ENCODE results near the gene P4HB.

P4HB gene

GRCh38 chr17:81859906-81860755 lies at the start of gene P4HB:
Gene P4HB (minus strand): TSS chr17:81860535. CDS start chr17:81860471, 64 bp downstream.
- DNase-seq (ENCODE audit: low read depth), result no peak

- DNase-seq (ENCODE audit: low read depth), result no peak
These were observed 48.9 kb upstream of the P4HB start for GRCh38 chr17:81909231-81909630.

DNA sequence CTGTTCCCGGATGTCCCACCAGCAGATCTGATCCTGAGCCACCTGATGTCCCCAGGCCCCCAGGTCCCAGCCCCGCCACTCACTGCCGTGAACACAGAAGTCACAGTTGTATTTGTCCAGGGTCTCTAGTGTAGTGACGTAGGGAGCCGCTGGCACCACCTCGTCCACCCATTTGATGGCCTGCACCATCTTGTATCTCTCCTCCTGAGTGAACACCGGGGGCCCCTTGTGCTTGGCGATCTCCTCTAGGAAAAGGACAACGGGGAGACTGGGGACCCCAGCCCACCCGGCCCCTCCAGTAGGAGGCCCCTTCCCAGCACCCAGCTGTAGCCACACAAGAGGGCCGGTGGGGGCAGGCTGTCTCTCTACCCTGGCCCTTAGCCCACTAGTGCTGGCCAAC lies 48.5 kb upstream of the P4HB start:
- no peak for DNase-seq (ENCODE audit: low read depth)

GRCh38 chr17:81907219-81908145 lies 47.1 kb upstream of the P4HB start:
- no peak for DNase-seq (ENCODE audit: low read depth)

- DNase-seq (ENCODE audit: low read depth), result no peak
These were observed 46.3 kb upstream of the P4HB start for GRCh38 chr17:81906476-81907218.

- no peak for DNase-seq (ENCODE audit: low read depth)
These were observed 45.7 kb upstream of the P4HB start for GRCh38 chr17:81905993-81906392.

GRCh38 chr17:81905424-81905875 lies 45.1 kb upstream of the P4HB start:
- no peak for DNase-seq (ENCODE audit: low read depth)

DNA sequence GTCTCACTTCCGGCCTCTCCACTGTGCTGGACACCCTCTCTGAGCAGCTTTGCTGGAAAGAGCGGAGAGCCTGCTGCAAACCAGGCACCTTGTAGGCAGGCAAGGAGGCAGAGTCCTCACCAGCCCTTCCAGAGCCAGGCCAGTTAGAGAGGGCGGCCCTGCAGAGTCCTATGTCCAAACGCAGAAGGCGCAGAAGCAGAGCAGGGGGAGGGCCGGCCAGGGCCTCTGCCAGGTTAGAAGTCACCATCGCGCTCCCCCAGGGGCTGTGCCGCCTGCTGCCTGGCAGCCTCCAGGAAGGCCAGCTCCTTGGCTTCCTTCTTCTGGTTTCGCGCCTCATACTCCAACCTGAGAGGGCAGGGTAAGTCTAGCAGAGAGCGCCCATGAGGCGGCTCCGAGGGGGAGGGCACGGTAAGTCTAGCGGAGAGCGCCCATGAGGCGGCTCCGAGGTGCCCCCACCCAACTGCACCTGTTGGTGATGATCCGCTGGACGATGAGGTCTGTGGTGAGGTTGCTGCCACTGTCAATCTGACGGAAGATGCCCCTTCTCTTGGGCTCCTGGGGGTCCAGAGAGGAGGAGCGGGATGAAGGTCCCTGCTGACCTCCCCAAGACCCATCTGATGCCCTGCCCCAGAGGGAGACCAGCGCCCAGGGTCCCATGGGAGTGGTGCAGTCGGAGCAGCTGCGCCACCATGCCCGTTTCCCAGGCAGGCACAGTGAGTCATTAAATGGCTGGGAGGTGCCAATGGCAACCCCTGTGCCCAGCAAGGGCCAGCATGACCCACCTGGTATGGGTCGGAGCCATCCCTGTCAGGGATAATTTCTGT lies 44.5 kb upstream of the P4HB start:
- no peak for DNase-seq (ENCODE audit: low read depth)

- no peak for DNase-seq (ENCODE audit: low read depth)
These were observed 43.7 kb upstream of the P4HB start for GRCh38 chr17:81903896-81904599.

- no peak for DNase-seq (ENCODE audit: low read depth)
These were observed 43.1 kb upstream of the P4HB start for GRCh38 chr17:81903415-81903831.

DNA sequence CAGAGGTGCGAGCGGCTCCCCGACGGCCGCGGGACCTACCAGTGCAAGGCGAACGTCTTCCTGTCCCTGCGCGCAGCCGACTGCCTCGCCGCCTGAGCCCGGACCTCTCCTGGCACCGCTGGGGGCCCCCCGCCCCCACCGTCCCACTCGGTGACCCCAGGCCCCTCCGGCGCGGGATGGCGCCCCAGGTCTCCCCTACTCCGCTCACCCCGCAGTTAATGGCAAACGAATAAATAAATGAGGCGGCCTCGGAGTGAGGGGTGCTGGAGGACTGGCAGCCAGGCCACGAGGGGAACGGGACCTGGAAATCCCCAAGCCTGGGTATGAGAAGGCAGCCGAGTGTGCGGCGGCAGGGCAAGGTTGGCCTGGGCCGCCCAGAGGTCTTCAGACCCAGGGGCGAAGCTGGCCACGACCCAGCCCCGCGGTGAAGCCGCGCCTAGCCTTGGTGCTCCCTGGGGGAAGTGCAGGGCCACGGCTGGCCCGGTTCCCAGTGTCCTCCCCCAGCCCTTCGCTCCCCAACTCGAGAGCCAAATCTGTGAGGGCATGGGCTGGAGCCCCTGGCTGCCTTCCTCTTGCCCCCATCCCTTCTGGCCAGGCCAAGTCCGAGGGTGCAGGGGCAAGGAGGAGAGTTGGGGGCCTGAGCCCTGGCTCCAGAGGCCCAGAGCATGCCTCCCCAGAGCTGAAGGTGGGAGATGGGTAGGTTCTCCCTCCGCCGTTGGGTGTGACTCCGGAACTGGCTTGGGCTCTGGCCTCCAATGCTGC lies 42.5 kb upstream of the P4HB start:
- DNase-seq (ENCODE audit: low read depth), result no peak

DNA sequence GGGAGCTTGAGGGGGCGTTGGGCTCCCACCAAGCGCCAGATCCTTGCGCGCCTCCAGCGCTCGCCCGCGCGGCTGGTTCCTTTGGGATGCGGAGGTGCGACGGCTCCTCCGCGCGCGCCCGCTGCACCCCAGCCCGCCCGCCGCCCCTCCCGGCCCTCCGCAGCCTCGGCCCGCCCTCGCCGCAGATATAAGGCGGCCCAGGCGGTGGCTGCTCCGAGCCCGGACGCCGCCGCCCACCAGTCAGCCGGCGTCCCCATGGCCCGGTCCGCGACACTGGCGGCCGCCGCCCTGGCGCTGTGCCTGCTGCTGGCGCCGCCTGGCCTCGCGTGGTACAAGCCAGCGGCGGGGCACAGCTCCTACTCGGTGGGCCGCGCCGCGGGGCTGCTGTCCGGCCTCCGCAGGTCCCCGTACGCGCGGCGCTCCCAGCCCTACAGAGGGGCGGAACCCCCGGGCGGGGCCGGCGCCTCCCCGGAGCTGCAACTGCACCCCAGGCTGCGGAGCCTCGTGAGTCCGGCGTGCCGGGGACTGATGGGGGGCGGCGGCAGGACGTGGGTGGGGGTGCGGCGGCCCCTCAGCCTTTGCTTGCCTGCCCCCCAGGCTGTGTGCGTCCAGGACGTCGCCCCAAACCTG lies 41.8 kb upstream of the P4HB start, which contains the start of gene NPB:
Gene NPB, plus strand, starts transcription at position 216 of the 630 bp plus-strand sequence. Its CDS starts 40 bp downstream, at position 256.
- no peak for DNase-seq (ENCODE audit: low read depth)

- no peak for DNase-seq (ENCODE audit: low read depth)
These were observed 41.1 kb upstream of the P4HB start for GRCh38 chr17:81901167-81902022.

DNA sequence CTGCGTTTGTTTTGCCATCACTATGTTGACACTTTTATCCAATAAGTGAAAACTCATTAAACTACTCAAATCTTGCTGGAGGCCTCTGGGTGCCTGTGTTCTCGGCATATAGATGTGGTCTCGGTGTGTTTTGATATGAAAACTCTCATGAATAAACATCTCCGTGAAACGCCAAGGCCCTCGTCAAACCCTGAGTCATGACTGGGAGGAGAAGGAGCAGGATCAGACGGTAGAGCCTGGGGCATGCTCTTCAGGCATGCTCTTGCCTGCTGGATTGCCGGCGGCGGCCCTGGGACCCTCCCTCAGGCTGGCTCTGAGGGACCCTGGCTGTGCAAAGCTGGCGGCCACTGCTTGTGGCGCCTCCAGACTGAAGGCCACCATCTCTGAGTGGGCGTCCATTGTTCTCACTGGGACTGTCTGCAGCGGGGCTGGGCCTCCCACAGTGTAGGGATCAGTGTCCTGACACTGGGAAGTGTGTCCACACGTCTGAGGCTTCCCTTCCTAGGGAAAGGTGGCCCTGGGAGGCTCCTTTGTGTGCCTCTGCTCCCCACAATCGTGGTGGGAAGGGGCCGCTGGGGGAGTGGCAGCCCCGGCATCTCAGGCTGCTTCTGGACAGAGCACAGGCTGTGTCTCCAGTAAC lies 40.0 kb upstream of the P4HB start:
- no peak for DNase-seq (ENCODE audit: low read depth)

DNA sequence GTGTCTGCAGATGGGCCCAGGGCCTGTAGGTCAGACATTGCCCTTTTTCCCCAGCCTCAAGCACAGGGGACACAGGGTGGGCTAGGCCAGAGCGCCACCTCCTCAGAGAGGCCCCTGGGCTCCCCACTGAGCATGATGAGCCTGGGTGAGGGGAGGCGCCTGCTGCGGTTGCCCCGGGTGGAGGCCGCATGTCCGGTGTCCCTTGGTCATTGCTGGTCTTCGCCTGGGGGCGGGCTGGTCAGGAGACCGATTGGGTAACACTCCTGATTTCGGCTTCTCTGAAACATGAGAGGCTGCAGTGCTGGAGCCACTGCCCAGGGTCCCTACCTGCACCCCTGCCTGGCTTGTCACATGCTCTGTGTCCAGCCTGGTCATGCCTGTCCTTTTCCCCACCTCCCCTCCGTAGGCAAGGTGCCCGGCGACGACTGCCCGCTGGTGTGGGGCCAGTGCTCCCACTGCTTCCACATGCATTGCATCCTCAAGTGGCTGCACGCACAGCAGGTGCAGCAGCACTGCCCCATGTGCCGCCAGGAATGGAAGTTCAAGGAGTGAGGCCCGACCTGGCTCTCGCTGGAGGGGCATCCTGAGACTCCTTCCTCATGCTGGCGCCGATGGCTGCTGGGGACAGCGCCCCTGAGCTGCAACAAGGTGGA lies 39.3 kb upstream of the P4HB start:
- no peak for DNase-seq (ENCODE audit: low read depth)

- no peak for DNase-seq (ENCODE audit: low read depth)
These were observed 38.5 kb upstream of the P4HB start for GRCh38 chr17:81898885-81899284.

Measured in stimulated activated CD8-positive, alpha-beta memory T cell treated with anti-CD3 and anti-CD28 coated beads, Interleukin-15, amount 100 ng/mL, for 1 hour (primary cell).